Measurements from ENCODE around the gene SECISBP2.
"Not testable (repeated sequence)": the region's sequence is repeated elsewhere in the genome, so short reads cannot be mapped to it uniquely, and the experiment has no call there.

GRCh38 chr9:89301996-89302395 lies 16.3 kb upstream of the SECISBP2 start:
- TF ChIP-seq, protein P1, sequence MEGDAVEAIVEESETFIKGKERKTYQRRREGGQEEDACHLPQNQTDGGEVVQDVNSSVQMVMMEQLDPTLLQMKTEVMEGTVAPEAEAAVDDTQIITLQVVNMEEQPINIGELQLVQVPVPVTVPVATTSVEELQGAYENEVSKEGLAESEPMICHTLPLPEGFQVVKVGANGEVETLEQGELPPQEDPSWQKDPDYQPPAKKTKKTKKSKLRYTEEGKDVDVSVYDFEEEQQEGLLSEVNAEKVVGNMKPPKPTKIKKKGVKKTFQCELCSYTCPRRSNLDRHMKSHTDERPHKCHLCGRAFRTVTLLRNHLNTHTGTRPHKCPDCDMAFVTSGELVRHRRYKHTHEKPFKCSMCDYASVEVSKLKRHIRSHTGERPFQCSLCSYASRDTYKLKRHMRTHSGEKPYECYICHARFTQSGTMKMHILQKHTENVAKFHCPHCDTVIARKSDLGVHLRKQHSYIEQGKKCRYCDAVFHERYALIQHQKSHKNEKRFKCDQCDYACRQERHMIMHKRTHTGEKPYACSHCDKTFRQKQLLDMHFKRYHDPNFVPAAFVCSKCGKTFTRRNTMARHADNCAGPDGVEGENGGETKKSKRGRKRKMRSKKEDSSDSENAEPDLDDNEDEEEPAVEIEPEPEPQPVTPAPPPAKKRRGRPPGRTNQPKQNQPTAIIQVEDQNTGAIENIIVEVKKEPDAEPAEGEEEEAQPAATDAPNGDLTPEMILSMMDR (IDR thresholded peaks at IDR 0.05), result not testable (repeated sequence)
- not testable (repeated sequence) for TF ChIP-seq POLR2A (IDR thresholded peaks at IDR 0.05)
